SK-N-SH (cell line): Measurements from ENCODE around the gene IGF1R. TPM values are rescaled to one million over a fixed set of nuclear protein-coding genes. Genes with fewer than 3 reads are reported as not detected.
A peak's percentile ranks its signal among the peaks of the same experiment; 100 is the strongest.

Source experiments
- CTCF ChIA-PET: fragments of 300-600, 350-600 bp; formaldehyde crosslinking; extraction: SDS; loops from one replicate; lab custom pipeline; 2021; lab: Yijun Ruan, JAX
- POLR2A ChIA-PET: fragments of 350-600 bp; sonication (Branson Sonifier 250); formaldehyde crosslinking; extraction: SDS; loops from one replicate; lab custom pipeline; 2020; ENCODE audit warnings: antibody characterized with exemption, inconsistent platforms; lab: Yijun Ruan, JAX
- DNase-seq: peaks from one replicate; pipeline ENCODE4 v3.0.0; 2012
- H2AFZ ChIP-seq: fragments of 200-600 bp; sonication (generic); 2 replicates; pipeline ENCODE4 v1.8.1; 2016; ENCODE audit warnings: antibody characterized with exemption, mild to moderate bottlenecking, low read depth
- H3F3A ChIP-seq: fragments of 200-600 bp; sonication (generic); replicated peaks from 2 replicates; pipeline ENCODE3; 2016; ENCODE audit warnings: antibody characterized with exemption, mild to moderate bottlenecking; ENCODE audit not compliant: insufficient read depth
- H3K27ac ChIP-seq, 2 experiments: fragments of 200-500 bp in 1 of 2; fragments of 200-600 bp in 1 of 2; sonication (Bioruptor generic) in 1 of 2; sonication (generic), shearing (Covaris generic) in 1 of 2; 2 replicates each; pipeline versions ENCODE4 v1.5.1 to v1.6.1; 2014 to 2016; ENCODE audit warnings: low read depth in 2 of 2, inconsistent platforms in 1 of 2, low read length in 1 of 2, mild to moderate bottlenecking in 1 of 2, mixed read lengths in 1 of 2
- H3K27me3 ChIP-seq: fragments of 200-600 bp; sonication (generic), shearing (Covaris generic); 2 replicates; pipeline ENCODE4 v1.6.1; 2016; ENCODE audit warnings: mixed run types; ENCODE audit not compliant: insufficient read depth
- H3K36me3 ChIP-seq, 2 experiments: fragments of 200-500 bp in 1 of 2; fragments of 200-600 bp in 1 of 2; sonication (Bioruptor generic) in 1 of 2; sonication (generic) in 1 of 2; replicated peaks in 1 of 2; 2 replicates each; pipeline versions ENCODE3 to v1.5.1; 2014 to 2016; ENCODE audit warnings: low read length in 1 of 2, mild to moderate bottlenecking in 1 of 2; ENCODE audit not compliant: insufficient read depth in 2 of 2, control insufficient read depth in 1 of 2
- H3K4me1 ChIP-seq, 2 experiments: fragments of 200-500 bp in 1 of 2; fragments of 200-600 bp in 1 of 2; sonication (Bioruptor generic) in 1 of 2; sonication (generic), shearing (Covaris generic) in 1 of 2; 2 replicates each; pipeline versions ENCODE4 v1.5.1 to v1.6.1; 2014 to 2016; ENCODE audit warnings: low read depth in 1 of 2, low read length in 1 of 2, mixed run types in 1 of 2; ENCODE audit not compliant: insufficient read depth in 2 of 2, control insufficient read depth in 1 of 2
- H3K4me2 ChIP-seq: fragments of 200-600 bp; sonication (generic), shearing (Covaris generic); 2 replicates; pipeline ENCODE4 v1.6.1; 2017; ENCODE audit warnings: mixed run types
- H3K4me3 ChIP-seq, 2 experiments: fragments of 200-500 bp in 1 of 2; fragments of 200-600 bp in 1 of 2; sonication (Bioruptor generic) in 1 of 2; sonication (generic), shearing (Covaris generic) in 1 of 2; 2 replicates each; pipeline versions ENCODE4 v1.5.1 to v1.8.1; 2014 to 2016; ENCODE audit warnings: low read depth in 2 of 2, inconsistent platforms in 1 of 2, low read length in 1 of 2, mild to moderate bottlenecking in 1 of 2, mixed read lengths in 1 of 2, moderate library complexity in 1 of 2
- H3K79me2 ChIP-seq: fragments of 200-600 bp; sonication (generic); 2 replicates; pipeline ENCODE4 v1.8.1; 2017; ENCODE audit warnings: mild to moderate bottlenecking; ENCODE audit not compliant: insufficient read depth
- H3K9ac ChIP-seq: fragments of 200-600 bp; sonication (generic); 2 replicates; pipeline ENCODE4 v1.6.1; 2017; ENCODE audit warnings: mixed run types
- H3K9me2 ChIP-seq: fragments of 200-600 bp; sonication (generic); 2 replicates; pipeline ENCODE4 v1.6.1; 2017; ENCODE audit warnings: mixed run types
- H3K9me3 ChIP-seq: fragments of 200-600 bp; sonication (generic); 2 replicates; pipeline ENCODE4 v1.6.1; 2017; ENCODE audit warnings: mixed run types, mild to moderate bottlenecking, moderate library complexity
- H4K20me1 ChIP-seq: fragments of 200-600 bp; sonication (generic); 2 replicates; pipeline ENCODE4 v1.6.1; 2017; ENCODE audit warnings: mild to moderate bottlenecking, mixed run types; ENCODE audit not compliant: insufficient read depth
- CTCF ChIP-seq: fragments of 200-600 bp; sonication (generic); IDR thresholded peaks from 2 replicates; pipeline ENCODE4 v1.6.1; 2017; ENCODE audit warnings: antibody characterized with exemption, mild to moderate bottlenecking, moderate library complexity
- EP300 ChIP-seq, 2 experiments: IDR thresholded peaks; 2 replicates each; pipeline versions ENCODE4 v1.4.0 to v1.6.1; 2012; ENCODE audit warnings: borderline replicate concordance in 1 of 2, low read depth in 1 of 2, low read length in 1 of 2
- FOXM1 ChIP-seq: IDR thresholded peaks from 2 replicates; pipeline ENCODE4 v1.4.0; 2012; ENCODE audit warnings: low read depth, mild to moderate bottlenecking
- GATA2 ChIP-seq: sonication (generic); formaldehyde crosslinking; IDR thresholded peaks from 2 replicates; pipeline ENCODE4 v1.5.0; 2020; ENCODE audit warnings: mild to moderate bottlenecking, missing genetic modification reagents
- IRF3 ChIP-seq: fragments of 150-350 bp; IDR thresholded peaks from 2 replicates; pipeline ENCODE4 v1.6.1; 2016; ENCODE audit warnings: mild to moderate bottlenecking, low read depth, low read length
- MAX ChIP-seq: IDR thresholded peaks from 2 replicates; pipeline ENCODE4 v1.4.0; 2012; ENCODE audit warnings: low read depth
- NFIC ChIP-seq: IDR thresholded peaks from 2 replicates; pipeline ENCODE4 v1.4.0; 2012; ENCODE audit warnings: borderline replicate concordance
- RAD21 ChIP-seq: IDR thresholded peaks from 2 replicates; pipeline ENCODE4 v1.6.1; 2012; ENCODE audit warnings: mild to moderate bottlenecking, low read length
- REST ChIP-seq: IDR thresholded peaks from 2 replicates; pipeline ENCODE4 v1.6.1; 2012; ENCODE audit warnings: mild to moderate bottlenecking, low read depth, low read length, moderate library complexity
- RFX5 ChIP-seq: IDR thresholded peaks from 2 replicates; pipeline ENCODE4 v1.6.1; 2012; ENCODE audit warnings: mild to moderate bottlenecking, improper control_type of control experiment, low read length
- TCF12 ChIP-seq: IDR thresholded peaks from 2 replicates; pipeline ENCODE4 v1.4.0; 2012
- TEAD4 ChIP-seq: IDR thresholded peaks from 2 replicates; pipeline ENCODE4 v1.4.0; 2012; ENCODE audit warnings: mild to moderate bottlenecking, borderline replicate concordance; ENCODE audit not compliant: insufficient read depth
- WGBS: methylation state at CpG from one replicate; pipeline ENCODE4 v1.1.6; 2017; ENCODE audit warnings: low lambda C conversion rate; 5-methylcytosine and 5-hydroxymethylcytosine counted together
- polyA plus RNA-seq, 3 experiments: library from polyadenylated mRNA; depleted of rRNA; stranded (reverse); fragments of >200 nt; gene quantifications; 2 replicates each; pipeline ENCODE4 v1.2.3, GENCODE V29; 2012

IGF1R gene
- polyA plus RNA-seq, 1 of the 3 experiments (the other 2 are of a cell fraction), result 9.5 TPM

GRCh38 chr15:98724494-98724893 lies 76.2 kb downstream of the IGF1R start:
- Histone ChIP-seq H4K20me1 (no peaks in the 10 kb centered on the region), H3K27me3 (no peaks in the 10 kb centered on the region), H3K27ac (peak overlapping the region in 1 of 2 experiments; percentile 76; a peak in 2 of 4 replicates), H3F3A (peaks cover 40% of the 10 kb centered on the region), H3K9me2 (no peaks in the 10 kb centered on the region), H3K79me2 (peaks cover 81% of the 10 kb centered on the region), H3K4me2 (no peak overlapping the region), H3K4me1 (peaks cover 53 to 75% of the 10 kb centered on the region in 2 experiments), H3K9me3 (no peaks in the 10 kb centered on the region), H3K36me3 (no peaks in the 10 kb centered on the region), H3K9ac (no peak overlapping the region), H3K4me3 (no peak overlapping the region), H2AFZ (no peak overlapping the region)
- no peak for TF ChIP-seq NFIC
- no peak for TF ChIP-seq FOXM1
- no peak for TF ChIP-seq GATA2 (CRISPR knock-in tag)
- TF ChIP-seq MAX, result no peak
- no peak for DNase-seq
- ChIA-PET CTCF (interaction anchor here (0.9 to 1.3 kb wide), 4 partner anchors 45 to 180 kb away, joined by 3 to 4 read pairs (median 3); no protein-coding TSS in a partner anchor), POLR2A (no interaction called here)
- WGBS, result 91% methylated on average over 9 of the region's 9 CpGs

GRCh38 chr15:98725874-98726273 lies 77.5 kb downstream of the IGF1R start:
- H3K9ac ChIP-seq, result no peak overlapping the region
- no peak overlapping the region for H3K4me2 ChIP-seq
- H3K4me1 ChIP-seq, result peaks cover 52 to 75% of the 10 kb centered on the region in 2 experiments
- ChIA-PET POLR2A (interaction anchor here (0.7 kb wide), 1 partner anchor 23 kb away, joined by 4 read pairs; no protein-coding TSS in a partner anchor), CTCF (no interaction called here)
- H3K9me2 ChIP-seq, result no peaks in the 10 kb centered on the region
- TF ChIP-seq IRF3, result no peak
- TF ChIP-seq NFIC, result no peak
- TF ChIP-seq EP300 (IDR thresholded peaks at IDR 0.05; ENCODE audit: borderline replicate concordance in 1 of 2, low read depth in 1 of 2, low read length in 1 of 2), result no peak
- H3K27me3 ChIP-seq, result no peaks in the 10 kb centered on the region
- no peaks in the 10 kb centered on the region for H4K20me1 ChIP-seq
- DNase-seq, result no peak
- 96% methylated on average over 5 of the region's 5 CpGs for WGBS
- peak overlapping the region in 1 of 2 experiments; percentile 99; a peak in 3 of 4 replicates for H3K27ac ChIP-seq
- peaks cover 41% of the 10 kb centered on the region for H3F3A ChIP-seq
- no peaks in the 10 kb centered on the region for H3K9me3 ChIP-seq
- H3K4me3 ChIP-seq, result no peak overlapping the region
- peaks cover 81% of the 10 kb centered on the region for H3K79me2 ChIP-seq
- no peaks in the 10 kb centered on the region for H3K36me3 ChIP-seq
- no peak overlapping the region for H2AFZ ChIP-seq

GRCh38 chr15:98727115-98728040 lies 79.0 kb downstream of the IGF1R start:
- POLR2A ChIA-PET, result no interaction called here
- H3K4me3 ChIP-seq, result peak overlapping the region in 1 of 2 experiments; percentile 50; a peak in 3 of 4 replicates
- TF ChIP-seq TCF12, result peak; percentile 89
- no peak for TF ChIP-seq RFX5
- no peak for TF ChIP-seq CTCF
- TF ChIP-seq TEAD4, result peak; percentile 97
- 0 out of 2 replicates have a peak, but pooled peaks have one; percentile 49 for TF ChIP-seq REST
- TF ChIP-seq RAD21, result no peak

More at GRCh38 chr15:98727115-98728040, 79.0 kb downstream of the IGF1R start:
- H3K4me2 ChIP-seq, result peak overlapping the region; percentile 84
- H3K9ac ChIP-seq, result peak overlapping the region; percentile 84
- no peaks in the 10 kb centered on the region for H3K27me3 ChIP-seq
- H3K36me3 ChIP-seq, result no peaks in the 10 kb centered on the region
- peak overlapping the region; percentile 93 to 99 for H3K27ac ChIP-seq
- H4K20me1 ChIP-seq, result no peaks in the 10 kb centered on the region
- peak; percentile 44 for DNase-seq
- CTCF ChIA-PET, result interaction anchor here (0.7 to 1.2 kb wide), 3 partner anchors 37 to 76 kb away, joined by 3 read pairs; no protein-coding TSS in a partner anchor
- peaks cover 50 to 74% of the 10 kb centered on the region in 2 experiments for H3K4me1 ChIP-seq
- no peaks in the 10 kb centered on the region for H3K9me2 ChIP-seq
- H2AFZ ChIP-seq, result no peak overlapping the region; the same call in 1 of the 2 replicates
- H3K9me3 ChIP-seq, result no peaks in the 10 kb centered on the region
- 4% methylated on average over 9 of the region's 20 CpGs for WGBS
- peaks cover 81% of the 10 kb centered on the region for H3K79me2 ChIP-seq
- peaks cover 41% of the 10 kb centered on the region for H3F3A ChIP-seq
